ENCODE measurements around the gene ERBB4.

The ERBB4 gene

DNA sequence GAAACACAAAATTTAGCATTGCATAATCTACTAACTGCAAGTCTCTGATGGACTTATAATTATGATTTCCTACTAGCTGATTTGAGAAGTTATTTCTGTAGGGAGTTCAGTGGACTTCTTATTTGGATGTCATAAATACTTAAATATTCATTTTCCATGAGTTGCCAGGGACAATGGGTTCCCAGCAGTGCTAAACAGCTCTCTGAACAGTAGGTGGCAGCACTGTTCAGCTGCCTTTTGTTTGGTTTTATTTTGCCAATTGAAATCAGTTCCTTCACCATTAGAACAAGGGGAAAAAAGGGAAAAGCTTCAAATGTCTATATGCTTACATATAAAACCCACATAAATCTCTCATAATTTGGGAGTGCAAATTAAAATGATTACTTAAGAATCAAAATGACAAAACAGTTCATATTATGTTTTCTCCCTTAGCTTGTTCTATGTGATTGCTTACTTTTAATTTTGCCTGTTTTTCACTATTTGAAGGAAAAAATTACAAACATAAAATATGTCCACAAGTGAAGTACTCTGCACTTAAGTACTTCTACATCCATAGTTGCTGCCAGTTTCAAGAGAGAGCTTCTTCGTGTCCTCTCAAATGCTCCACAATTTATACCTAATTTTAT is 1083.3 kb downstream of the ERBB4 start:
- no peaks in the 10 kb centered on the region for H3F3A ChIP-seq (ENCODE audit: low read depth)
- no peaks in the 10 kb centered on the region for H3K79me2 ChIP-seq (ENCODE audit: insufficient read depth, low read length)
- TF ChIP-seq, protein P1, sequence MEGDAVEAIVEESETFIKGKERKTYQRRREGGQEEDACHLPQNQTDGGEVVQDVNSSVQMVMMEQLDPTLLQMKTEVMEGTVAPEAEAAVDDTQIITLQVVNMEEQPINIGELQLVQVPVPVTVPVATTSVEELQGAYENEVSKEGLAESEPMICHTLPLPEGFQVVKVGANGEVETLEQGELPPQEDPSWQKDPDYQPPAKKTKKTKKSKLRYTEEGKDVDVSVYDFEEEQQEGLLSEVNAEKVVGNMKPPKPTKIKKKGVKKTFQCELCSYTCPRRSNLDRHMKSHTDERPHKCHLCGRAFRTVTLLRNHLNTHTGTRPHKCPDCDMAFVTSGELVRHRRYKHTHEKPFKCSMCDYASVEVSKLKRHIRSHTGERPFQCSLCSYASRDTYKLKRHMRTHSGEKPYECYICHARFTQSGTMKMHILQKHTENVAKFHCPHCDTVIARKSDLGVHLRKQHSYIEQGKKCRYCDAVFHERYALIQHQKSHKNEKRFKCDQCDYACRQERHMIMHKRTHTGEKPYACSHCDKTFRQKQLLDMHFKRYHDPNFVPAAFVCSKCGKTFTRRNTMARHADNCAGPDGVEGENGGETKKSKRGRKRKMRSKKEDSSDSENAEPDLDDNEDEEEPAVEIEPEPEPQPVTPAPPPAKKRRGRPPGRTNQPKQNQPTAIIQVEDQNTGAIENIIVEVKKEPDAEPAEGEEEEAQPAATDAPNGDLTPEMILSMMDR (conservative IDR thresholded peaks at IDR 0.05; ENCODE audit: low read length): peak; percentile 98
- no peak for TF ChIP-seq EZH2phosphoT487 (IDR thresholded peaks at IDR 0.05; ENCODE audit: borderline replicate concordance)
- H4K20me1 ChIP-seq (ENCODE audit: insufficient read depth, low read length, poor library complexity, severe bottlenecking): no peaks in the 10 kb centered on the region
- H3K4me3 ChIP-seq (ENCODE audit: low read length, poor library complexity, severe bottlenecking): no peak overlapping the region
- 0 out of 2 replicates have a peak overlapping the region, but pooled peaks have one; percentile 25 for H2AFZ ChIP-seq (ENCODE audit: low read length)
- H3K4me2 ChIP-seq (ENCODE audit: low read depth, low read length, poor library complexity, severe bottlenecking): no peak overlapping the region
- H3K9ac ChIP-seq (ENCODE audit: low read depth, low read length, poor library complexity, severe bottlenecking): no peak overlapping the region
- H3K36me3 ChIP-seq (ENCODE audit: insufficient read depth, low read length): no peaks in the 10 kb centered on the region
- H3K9me3 ChIP-seq (ENCODE audit: insufficient read depth, low read depth, low read length): no peaks in the 10 kb centered on the region
- H3K27me3 ChIP-seq (ENCODE audit: insufficient read depth, low read length, poor library complexity, severe bottlenecking): no peaks in the 10 kb centered on the region
- H3K4me1 ChIP-seq (ENCODE audit: insufficient read depth, low read length, poor library complexity, severe bottlenecking): no peaks in the 10 kb centered on the region
- no peaks in the 10 kb centered on the region for H3K9me2 ChIP-seq (replicated peaks; ENCODE audit: low read depth, low read length)

DNA sequence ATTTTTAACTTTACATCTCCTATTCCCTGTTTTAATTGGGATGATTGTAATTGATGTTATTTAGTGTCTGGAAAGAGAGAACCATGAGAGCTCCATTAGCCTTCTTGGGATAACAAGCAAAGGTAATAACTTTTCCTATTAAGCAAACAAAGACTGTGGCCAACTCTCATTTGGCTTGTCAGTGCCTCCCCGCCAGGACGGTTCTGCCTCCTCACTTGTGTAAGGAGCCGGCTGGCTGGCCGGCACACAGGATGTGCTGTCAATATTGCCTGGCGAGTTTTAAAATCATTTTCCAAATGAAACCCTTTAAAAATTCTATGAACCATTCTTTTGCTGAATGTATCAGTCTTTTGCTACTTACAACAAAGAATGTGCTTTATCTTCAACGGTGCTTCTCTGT is 1083.9 kb downstream of the ERBB4 start:
- no peaks in the 10 kb centered on the region for H3K36me3 ChIP-seq (ENCODE audit: insufficient read depth, low read length)
- no peaks in the 10 kb centered on the region for H3K27me3 ChIP-seq (ENCODE audit: insufficient read depth, low read length, poor library complexity, severe bottlenecking)
- no peaks in the 10 kb centered on the region for H3K4me1 ChIP-seq (ENCODE audit: insufficient read depth, low read length, poor library complexity, severe bottlenecking)
- 0 out of 2 replicates have a peak overlapping the region, but pooled peaks have one; percentile 25 for H2AFZ ChIP-seq (ENCODE audit: low read length)
- no peak overlapping the region for H3K4me3 ChIP-seq (ENCODE audit: low read length, poor library complexity, severe bottlenecking)
- no peaks in the 10 kb centered on the region for H3K9me3 ChIP-seq (ENCODE audit: insufficient read depth, low read depth, low read length)
- no peak overlapping the region for H3K4me2 ChIP-seq (ENCODE audit: low read depth, low read length, poor library complexity, severe bottlenecking)
- H3K9me2 ChIP-seq (replicated peaks; ENCODE audit: low read depth, low read length): no peaks in the 10 kb centered on the region
- no peaks in the 10 kb centered on the region for H4K20me1 ChIP-seq (ENCODE audit: insufficient read depth, low read length, poor library complexity, severe bottlenecking)
- TF ChIP-seq, protein P1 (conservative IDR thresholded peaks at IDR 0.05; ENCODE audit: low read length): no peak
- TF ChIP-seq EZH2phosphoT487 (IDR thresholded peaks at IDR 0.05; ENCODE audit: borderline replicate concordance): no peak
- no peaks in the 10 kb centered on the region for H3F3A ChIP-seq (ENCODE audit: low read depth)
- no peak overlapping the region for H3K9ac ChIP-seq (ENCODE audit: low read depth, low read length, poor library complexity, severe bottlenecking)
- H3K79me2 ChIP-seq (ENCODE audit: insufficient read depth, low read length): no peaks in the 10 kb centered on the region

DNA sequence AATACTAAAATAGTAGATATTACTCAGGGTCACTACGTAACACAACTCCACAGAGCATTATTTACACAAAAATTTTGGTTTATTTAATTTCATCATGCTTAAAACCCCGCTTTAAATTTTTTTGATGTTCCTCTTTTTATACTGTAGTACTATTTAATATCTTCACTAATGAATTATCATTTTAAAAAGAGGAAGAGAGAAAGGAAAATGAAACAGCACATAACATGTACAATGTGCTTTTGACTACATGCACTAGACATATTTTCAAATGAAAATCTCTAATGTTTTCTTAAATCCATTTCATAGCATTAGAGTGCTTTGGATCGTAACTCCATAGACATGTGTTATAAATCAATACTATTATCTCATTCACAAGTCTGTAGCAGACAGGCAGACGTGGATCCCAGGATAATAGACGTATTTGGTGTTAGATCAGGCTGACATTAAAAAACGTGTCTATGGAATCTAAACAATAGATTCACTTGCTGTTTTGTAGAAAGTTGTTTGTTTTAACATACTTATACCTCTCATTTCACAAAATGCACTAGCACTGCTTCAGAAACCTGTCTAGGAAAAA is 1085.2 kb downstream of the ERBB4 start:
- Histone ChIP-seq H4K20me1 (ENCODE audit: insufficient read depth, low read length, poor library complexity, severe bottlenecking) (no peaks in the 10 kb centered on the region), H3K9me3 (ENCODE audit: insufficient read depth, low read depth, low read length) (no peaks in the 10 kb centered on the region), H3K4me3 (ENCODE audit: low read length, poor library complexity, severe bottlenecking) (no peak overlapping the region), H3K4me2 (ENCODE audit: low read depth, low read length, poor library complexity, severe bottlenecking) (no peak overlapping the region), H3K36me3 (ENCODE audit: insufficient read depth, low read length) (no peaks in the 10 kb centered on the region), H3K9me2 (replicated peaks; ENCODE audit: low read depth, low read length) (no peaks in the 10 kb centered on the region), H3K79me2 (ENCODE audit: insufficient read depth, low read length) (no peaks in the 10 kb centered on the region), H3F3A (ENCODE audit: low read depth) (no peaks in the 10 kb centered on the region), H3K4me1 (ENCODE audit: insufficient read depth, low read length, poor library complexity, severe bottlenecking) (no peaks in the 10 kb centered on the region), H3K9ac (ENCODE audit: low read depth, low read length, poor library complexity, severe bottlenecking) (no peak overlapping the region), H3K27me3 (ENCODE audit: insufficient read depth, low read length, poor library complexity, severe bottlenecking) (no peaks in the 10 kb centered on the region), H2AFZ (ENCODE audit: low read length) (no peak overlapping the region)
- TF ChIP-seq EZH2phosphoT487 (IDR thresholded peaks at IDR 0.05; ENCODE audit: borderline replicate concordance): no peak
- TF ChIP-seq, protein P1 (conservative IDR thresholded peaks at IDR 0.05; ENCODE audit: low read length): no peak
